GM20431 (cell line): ENCODE measurements around the gene ZFHX3.

ENCODE experiments used
- in situ Hi-C: fragments of 300-500 bp; cut with MseI, MboI; formaldehyde crosslinking; loops from one replicate; pipeline ENCODE4 v1.15.0; 2020; ENCODE audit warnings: low sequenced_read_pairs; ENCODE audit not compliant: unreplicated experiment

Gene ZFHX3

DNA sequence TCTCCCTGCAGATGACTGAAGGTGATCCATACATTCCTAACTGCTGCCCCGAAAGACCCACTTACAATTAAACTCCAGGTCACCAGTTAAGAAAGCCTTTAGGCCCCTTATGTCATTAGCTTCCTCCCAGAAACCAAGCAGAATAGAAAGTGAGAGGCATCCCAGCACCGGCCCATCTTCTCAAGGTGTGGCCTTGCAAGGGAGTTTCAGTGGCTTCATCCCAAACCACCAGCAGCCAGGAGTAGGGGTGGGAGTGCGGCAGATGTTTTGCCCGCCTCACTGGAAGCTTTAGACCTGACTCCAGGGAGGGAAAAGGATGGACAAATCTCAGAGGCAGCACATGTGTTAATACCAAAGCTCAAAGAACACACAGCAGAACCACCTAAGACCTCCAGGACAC is 5.1 kb downstream of the ZFHX3 start:
- in situ Hi-C loops: no loop called here

DNA sequence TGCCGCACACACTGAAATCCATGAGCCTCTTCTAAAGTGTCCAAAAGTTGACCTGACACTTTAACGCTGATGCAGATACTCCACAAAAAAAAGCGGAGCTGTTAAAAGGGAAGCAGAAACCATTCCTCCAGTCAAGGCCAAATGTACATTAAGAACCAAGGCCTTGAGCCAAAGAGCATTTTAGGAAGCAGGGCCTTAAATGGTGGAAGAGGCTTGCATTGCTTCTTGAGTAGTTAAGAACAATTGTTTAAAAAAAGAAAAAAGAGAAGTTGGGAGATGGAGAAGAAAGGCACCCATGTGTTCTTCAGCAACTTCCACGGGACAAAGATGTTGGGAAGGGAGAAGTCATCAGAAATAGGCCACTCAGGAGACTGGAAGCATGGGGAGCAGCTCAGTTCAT is 6.3 kb downstream of the ZFHX3 start:
- in situ Hi-C loops: no loop called here

DNA sequence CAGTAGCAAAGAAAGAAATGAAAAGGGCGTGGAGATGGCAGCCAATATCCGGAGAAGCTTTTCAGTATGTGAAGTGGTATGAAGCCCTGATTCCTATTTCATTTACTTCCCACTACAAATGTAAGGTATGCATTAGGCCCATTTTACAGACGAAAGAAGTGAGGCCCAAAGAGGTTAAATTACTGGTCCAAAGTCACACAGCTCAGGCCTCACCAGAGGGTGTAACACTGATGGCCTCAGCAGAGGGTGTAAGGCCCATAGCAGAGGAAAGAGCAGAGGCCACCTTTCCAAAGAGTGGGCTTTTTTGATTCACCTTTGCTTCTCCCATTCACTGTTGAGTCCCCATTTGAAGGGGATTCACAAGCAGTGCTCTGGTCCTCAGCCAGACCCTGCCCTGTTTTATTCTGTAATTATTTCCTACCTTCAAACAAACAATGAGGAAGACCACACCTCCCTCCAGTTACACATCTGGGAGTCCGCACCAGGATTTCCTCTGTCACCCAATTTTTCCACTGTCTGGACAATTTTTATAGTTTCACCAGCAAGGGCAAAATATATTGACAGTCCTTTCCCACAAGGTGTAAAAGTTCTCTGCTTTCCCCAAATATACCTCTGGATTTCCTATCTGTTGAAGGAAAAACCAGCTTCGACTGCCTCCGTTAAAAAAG is 7.1 kb downstream of the ZFHX3 start:
- in situ Hi-C loops: no loop called here

DNA sequence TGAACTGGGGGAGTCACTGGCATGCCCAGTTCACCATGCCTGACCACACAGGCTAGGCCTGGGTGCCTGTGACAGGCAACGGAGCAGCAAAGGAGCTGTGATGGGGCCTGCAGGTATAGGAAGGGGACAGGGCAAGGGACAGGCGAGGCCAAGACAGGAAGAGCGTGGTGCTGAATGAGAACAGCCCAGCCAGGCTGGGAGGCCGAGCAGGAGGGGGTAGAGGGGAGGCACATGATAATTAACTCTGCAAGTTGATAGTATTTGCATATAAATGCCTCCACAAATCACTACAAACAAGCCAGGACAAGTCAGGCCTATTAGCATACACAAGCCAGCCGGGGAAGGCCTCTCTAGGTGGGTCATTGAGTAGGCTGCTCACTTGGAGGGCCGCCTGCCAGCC is 7.8 kb downstream of the ZFHX3 start:
- in situ Hi-C loops: no loop called here

DNA sequence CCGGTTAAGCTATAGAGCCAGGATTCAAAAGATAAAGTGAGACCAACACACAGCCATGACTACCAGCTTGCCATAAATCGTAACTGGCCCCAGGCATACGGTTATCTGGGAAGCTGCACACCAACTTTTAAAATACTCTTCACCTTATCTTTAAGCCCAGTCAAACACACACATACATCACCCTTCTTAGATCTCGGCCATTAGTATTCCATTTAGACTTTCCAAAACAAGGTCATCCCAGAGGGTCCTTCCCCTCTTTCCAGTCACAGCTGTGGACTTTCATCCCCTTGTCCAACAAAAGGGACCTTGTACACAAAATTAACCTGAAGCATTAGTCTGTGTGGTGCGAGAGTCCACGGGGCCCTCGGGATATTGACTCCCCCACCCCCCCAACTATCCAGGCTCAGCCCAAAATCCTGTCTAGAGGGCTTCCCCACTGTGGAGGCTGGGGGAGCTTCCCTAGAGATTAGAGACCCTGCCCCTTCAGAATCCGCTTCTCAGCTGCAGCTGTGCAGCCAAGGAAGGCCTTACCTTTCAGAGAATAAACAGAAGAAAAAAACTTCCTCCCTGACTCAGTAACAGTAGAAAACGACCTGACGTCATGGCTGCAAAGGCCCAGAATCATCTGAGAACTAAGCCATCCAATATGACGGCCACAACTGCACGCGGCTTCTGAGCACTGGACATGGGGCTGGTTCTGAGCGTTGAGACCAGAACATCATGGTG is 9.9 kb downstream of the ZFHX3 start:
- in situ Hi-C loops: no loop called here

DNA sequence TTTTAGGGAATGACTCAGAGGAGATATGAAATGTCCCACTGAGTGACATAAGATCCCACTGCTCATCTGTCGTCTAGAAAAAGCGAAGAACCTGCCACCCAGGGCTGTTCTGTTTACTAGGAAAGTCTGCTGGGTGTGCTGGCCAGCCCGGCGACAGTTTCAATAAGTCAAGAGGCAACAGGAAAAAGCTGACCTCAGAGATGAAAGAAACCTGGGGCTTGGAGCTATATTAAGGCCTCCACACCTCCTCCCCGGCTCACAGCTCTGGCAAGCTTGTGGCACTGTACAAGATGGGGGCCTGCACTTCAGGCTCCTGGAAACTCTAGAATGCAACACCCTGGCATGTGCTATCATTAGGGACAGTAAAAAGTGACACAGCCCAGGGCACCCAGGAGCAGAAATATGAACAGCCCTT is 10.6 kb downstream of the ZFHX3 start:
- in situ Hi-C loops: no loop called here

DNA sequence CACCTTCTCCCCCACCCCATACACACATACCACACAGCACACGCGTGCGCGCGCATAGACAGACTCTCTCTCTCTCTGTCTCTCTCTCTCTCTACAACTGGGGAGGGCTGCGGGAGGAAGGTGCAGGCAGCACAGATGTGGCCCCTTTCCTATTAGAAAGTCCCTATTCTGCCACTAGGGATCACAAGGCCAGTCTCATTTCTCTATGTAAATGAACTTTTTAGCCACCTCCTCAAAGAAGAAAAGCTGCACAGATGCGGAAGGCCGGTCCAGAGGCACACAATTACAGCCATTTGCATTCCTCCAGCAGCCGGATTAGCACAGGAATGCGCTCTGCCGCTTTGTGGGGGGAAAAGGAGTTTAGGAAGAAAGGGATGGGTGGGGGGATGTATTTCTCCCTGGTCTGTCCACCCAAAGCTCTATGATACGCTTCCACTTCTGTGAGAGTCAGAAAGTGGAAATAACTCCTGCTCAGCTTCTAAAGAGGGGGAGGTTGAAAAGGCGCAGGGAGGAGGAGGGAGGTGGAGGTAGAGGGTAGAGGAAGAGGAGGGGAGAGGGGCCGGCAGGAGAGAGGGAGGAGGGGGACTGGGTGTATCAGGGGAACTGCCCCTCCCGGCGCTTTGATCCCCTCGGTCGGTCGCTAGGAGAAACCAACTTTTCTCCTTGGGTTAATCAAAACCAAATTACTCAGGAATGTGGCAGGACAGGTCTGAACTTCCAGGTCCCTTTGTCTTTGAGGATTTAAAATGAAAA is 11.7 kb downstream of the ZFHX3 start:
- in situ Hi-C loops: no loop called here

DNA sequence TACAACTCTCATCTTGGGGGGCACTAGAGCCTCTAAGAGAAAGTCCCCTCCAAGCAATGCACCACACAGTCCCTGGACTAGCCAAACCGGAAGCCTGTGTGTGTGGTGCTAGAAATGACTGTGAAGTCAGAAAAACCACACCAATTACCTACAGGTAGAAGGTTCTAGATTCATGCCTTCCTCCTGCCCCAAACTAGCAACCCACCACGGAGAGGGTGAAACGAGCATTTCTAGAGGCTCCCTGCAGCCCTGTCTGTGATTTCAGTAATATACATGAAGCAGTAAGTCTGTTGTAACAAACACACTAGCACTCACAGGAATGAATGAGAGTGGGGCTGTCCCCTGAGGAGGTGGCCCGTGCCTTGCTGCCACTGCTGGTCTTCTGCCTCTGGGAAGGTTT is 13.6 kb downstream of the ZFHX3 start:
- in situ Hi-C loops: no loop called here

DNA sequence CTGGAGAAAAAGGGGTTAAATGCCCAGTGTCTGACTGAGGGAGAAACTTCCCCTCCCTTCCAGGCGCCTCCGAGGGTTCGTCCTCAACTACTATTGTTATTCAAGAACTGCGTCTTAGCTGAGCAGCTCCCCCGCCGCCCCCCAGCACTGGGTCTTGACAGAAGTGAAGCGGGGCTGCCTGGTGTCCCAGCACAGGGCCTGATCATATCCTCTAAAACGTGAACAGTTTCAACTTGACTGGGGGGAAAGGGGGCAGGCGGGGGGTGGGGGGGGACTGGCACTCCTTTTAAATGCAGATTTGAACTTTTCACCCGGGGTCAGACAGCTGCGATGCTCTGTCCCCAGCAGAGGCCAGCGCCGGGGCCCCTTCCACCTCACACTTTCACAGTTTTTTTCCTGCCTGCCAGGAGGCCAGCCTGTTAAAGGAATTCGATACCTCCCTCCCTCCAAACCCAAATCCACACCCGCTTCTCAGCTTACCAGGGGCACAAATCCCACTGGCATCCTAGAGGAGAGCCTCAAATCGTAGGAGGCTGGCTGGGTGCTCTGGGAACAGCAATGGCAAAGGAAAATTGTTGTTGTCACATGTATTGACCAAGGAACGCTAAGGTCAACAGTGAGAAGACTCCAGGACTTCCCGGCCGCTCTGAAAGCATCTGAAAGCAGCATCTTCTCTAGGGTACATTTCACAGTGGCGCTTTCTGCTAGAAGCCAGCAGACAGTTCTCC is 14.5 kb downstream of the ZFHX3 start:
- in situ Hi-C loops: no loop called here

DNA sequence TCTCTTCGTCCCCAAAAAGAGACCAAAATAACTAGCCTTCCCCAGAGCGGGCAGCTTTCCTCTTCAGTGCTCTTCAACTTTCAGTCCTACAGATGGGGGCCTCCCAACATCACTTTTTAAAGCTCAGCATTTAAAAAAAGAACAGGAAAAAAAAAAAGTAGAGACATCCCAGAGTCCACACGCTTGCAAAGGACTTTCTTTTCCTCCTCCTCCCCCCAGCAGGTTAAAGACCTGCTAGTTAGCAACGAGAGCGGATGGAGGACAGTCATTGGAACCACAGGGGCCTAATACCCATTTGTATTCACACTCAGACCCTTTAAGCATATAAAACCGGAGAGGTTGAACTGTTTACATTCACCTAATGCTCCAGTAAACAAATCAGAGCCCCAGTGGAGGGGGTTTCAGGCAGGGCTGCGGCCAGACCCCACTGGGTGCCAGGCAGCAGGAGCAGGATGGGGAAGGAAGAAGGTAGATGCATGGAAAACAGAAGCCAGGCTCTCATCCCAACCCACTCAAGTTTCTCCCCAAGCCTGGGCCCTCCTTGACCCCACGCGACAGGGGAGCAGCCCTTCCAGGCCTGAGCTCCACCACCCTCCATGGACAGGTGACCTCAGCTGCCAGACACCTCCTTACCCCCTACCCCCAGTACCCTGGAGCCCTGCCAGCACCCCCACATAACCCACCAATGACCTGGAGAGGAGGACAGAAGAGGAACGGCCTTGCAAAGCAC is 15.2 kb downstream of the ZFHX3 start:
- in situ Hi-C loops: no loop called here

DNA sequence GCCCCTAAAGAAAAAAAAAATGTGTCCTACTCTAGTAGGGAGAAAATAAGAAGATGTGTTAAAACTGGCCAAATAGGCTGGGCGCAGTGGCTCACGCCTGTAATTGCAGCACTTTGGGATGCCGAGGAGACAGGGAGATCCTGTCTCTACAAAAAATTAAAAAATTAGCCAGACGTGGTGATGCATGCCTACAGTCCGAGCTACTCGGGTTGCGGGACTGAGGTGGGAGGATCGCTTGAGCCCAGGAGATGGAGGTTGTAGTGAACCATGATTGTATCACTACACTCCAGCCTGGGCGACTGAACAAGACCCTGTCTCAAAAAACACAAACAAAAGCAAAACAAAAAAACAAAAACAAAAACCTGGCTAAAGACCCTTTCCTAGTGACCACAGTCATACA is 15.9 kb downstream of the ZFHX3 start:
- in situ Hi-C loops: no loop called here

DNA sequence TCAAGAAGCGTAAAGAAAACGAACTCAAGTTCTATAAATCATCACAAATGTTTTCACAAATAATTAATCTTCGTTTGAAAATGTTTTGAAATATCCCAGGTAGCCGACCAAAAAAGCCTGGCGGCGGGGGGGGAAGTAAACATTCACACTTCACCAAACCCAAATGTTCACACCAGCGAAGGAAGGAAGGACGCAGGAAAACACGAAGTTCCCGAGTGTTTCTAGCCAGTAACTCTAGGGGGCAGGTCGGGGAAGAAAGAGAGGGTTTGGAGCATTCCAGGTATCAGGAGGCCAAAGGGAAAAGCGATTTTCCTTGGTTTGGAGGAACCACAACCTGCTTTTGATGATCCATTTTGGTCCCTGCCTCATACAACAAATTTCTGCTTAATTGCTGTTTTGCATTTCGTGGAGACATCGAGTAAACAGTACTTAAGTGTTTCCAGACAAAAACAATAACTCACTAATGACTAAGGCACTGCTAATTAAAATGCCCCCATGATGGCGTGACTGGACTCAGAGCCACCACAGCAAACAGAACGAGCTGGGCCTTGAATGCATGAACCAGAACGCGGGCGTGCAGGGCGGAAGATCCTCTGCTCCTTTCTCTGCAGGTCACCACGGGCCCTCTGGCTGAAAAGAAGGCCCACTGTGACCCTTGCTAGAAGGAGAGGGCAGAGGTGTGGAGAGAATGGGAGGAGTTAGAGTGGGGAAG is 16.6 kb downstream of the ZFHX3 start:
- in situ Hi-C loops: no loop called here

DNA sequence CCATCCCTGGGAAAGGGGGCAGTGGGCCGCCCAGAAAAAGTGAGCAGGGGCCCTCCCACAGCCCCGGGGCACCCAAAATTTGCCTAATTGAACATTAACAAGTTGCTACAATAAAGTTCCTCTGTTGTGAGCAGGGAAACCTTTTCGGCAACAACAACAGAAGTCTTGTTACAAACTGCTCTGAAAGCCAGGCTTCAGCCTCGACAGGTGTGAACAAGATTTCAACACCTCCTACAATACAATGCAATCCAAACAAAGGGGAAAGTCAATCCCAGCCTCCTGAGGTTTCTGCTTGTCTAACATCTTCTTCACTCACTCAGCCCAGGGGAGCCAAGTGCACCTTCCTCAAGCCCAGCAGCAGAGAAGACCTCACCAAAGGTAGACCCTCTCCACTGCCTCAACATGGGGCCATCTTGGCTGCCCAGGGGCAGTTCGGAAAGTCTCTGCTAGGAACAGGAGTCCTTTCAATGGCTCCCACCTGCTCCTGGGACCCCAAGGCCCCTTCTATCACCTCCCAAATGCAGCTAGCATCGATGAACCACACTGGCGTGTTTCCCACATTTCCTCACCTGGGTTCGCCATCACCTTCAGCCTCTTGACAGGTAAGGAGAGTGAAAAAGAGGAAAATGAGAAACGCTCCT is 19.1 kb downstream of the ZFHX3 start:
- in situ Hi-C loops: no loop called here

DNA sequence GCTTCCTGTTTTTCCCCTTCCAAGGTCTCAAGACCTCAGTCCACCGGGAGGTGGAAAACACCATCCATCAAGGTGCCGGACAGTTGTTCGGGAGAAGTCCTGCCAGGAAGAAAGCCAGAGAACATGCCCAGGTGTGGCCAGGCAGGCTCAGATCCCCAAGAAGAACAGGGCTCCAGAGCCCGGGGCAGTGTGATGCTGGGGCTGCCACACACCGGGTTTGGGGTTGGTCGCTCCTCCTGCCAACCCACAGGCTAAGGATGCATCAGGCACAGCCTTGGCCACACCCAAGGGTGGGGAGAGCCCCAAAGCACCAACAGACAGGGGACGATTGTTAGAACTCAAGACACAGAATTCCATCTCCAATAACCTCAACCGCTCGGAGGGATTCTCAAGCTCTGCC is 19.7 kb downstream of the ZFHX3 start:
- in situ Hi-C loops: no loop called here

DNA sequence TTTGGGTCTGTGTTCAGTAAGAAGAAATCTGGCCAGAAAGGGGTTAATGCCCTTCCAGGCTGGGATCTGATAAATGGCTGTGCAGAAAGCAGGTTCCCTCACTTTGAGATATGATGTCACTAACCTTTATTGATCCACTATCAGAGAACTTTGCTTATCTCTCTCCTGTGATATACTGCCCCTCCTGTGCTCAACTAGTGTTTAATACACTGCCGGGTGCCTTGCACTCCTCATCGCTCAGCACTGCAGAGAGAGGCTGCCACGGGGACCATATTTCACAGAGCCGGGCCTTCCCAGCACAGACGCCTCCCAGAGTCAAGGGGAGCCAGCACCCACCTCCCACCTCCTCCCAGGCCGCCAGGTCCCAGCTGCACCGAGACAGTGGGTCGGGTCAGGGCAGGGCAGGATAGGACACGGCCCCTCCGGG is 20.2 kb downstream of the ZFHX3 start:
- in situ Hi-C loops: no loop called here

DNA sequence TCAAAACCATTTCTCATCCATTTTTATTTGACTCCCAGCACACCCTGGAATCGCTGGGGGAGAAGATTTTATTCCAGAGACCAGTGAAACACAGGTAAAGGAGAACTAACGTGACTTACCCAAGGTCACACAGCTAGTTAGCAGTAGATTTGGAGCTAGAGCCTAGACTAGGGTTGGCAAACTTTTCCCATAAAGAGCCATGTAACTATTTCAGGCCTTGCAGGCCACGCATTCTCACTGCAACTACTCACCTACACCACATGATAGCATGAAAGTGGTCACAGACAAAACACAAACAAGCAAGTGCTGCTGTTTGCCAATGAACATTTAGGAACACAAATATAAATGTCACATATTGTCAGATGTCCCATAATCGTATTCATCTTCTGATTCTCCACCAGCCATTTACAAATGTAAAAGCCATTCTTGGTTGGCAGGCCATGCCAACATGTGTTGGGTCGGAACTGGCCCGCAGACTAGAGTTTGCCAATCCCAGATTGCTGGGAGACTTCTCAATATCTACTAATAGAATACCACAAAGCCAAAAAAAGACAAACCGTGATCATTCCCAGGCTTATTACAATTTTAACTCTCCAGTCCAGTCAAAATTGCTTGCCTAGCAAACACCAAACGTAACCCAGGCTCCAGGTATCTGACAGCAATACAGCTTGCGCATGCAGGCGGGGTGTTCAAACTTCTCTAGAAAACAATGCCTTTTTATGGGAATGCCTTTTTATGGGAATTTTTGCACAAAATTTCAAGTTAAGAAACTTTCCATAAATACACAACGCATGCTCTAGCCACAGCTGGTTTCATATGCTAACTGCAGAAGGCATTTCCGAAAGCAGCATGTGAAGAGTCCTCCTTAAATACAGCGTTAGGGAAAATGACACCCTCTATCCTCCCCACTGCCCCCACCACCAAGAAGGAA is 20.9 kb downstream of the ZFHX3 start:
- in situ Hi-C loops: no loop called here

DNA sequence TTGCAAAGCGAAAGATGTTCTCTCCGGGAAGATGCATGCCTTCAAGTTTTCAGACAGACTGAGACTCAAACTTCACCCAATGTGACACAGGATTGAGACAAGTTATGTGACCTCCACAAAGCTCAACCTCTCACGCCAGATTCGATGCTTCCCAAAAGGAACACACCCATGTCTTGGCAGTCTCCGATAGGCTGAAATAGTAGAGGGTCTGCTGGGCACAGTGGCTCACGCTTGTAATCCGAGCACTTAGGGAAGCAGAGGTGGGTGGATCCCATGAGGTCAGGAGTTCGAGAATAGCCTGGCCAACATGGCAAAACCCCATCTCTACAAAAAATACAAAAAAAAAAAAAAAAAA is 22.1 kb downstream of the ZFHX3 start:
- in situ Hi-C loops: no loop called here
